GM23338 (cell line): ENCODE data around the gene BHLHE41.

Experiments
- CTCF ChIP-seq, 2 experiments: fragments of 200-600 bp in 1 of 2; sonication (generic) in 1 of 2; conservative IDR thresholded peaks; 2 replicates each; pipeline versions ENCODE4 v1.5.1 to v1.6.1; 2016 to 2017; ENCODE audit warnings: antibody characterized with exemption in 2 of 2, low read depth in 2 of 2, mild to moderate bottlenecking in 2 of 2, moderate library complexity in 1 of 2
- EZH2 ChIP-seq: fragments of 200-600 bp; sonication (generic); IDR thresholded peaks from one replicate; pipeline ENCODE4 v1.8.0; 2017; ENCODE audit warnings: antibody characterized with exemption, mild to moderate bottlenecking, low read depth; ENCODE audit not compliant: unreplicated experiment
- EZH2phosphoT487 ChIP-seq: fragments of 200-600 bp; sonication (generic); IDR thresholded peaks from one replicate; pipeline ENCODE4 v1.8.1; 2018; ENCODE audit warnings: antibody characterized with exemption; ENCODE audit not compliant: unreplicated experiment
- ZNF331 ChIP-seq: fragments of 250-450 bp; sonication (Bioruptor Pico); IDR thresholded peaks from 2 replicates; pipeline ENCODE4 v1.5.0; 2020; ENCODE audit warnings: low read depth, mild to moderate bottlenecking, moderate library complexity

- TF ChIP-seq CTCF (conservative IDR thresholded peaks at IDR 0.05; ENCODE audit: low read depth in 2 of 2) (no peak), EZH2phosphoT487 (no peak), EZH2 (no peak), ZNF331 (no peak)
Observed at GRCh38 chr12:26102953-26103352, 21.9 kb downstream of the BHLHE41 start.
